SK-N-SH (cell line): Measurements from ENCODE around the gene CEACAM16.

Experiments
- CTCF ChIP-seq: fragments of 200-600 bp; sonication (generic); IDR thresholded peaks from 2 replicates; pipeline ENCODE4 v1.6.1; 2017; ENCODE audit warnings: antibody characterized with exemption, mild to moderate bottlenecking, moderate library complexity
- JUND ChIP-seq: IDR thresholded peaks from 2 replicates; pipeline ENCODE4 v1.4.0; 2012
- MEF2A ChIP-seq: IDR thresholded peaks from 2 replicates; pipeline ENCODE4 v1.4.0; 2012; ENCODE audit warnings: low read depth, borderline replicate concordance
- NRF1 ChIP-seq: IDR thresholded peaks from 2 replicates; pipeline ENCODE4 v1.6.1; 2012; ENCODE audit warnings: low read depth, mild to moderate bottlenecking, low read length
- POLR2AphosphoS5 ChIP-seq: IDR thresholded peaks from 2 replicates; pipeline ENCODE4 v1.6.1; 2012; ENCODE audit warnings: low read depth, low read length
- TAF1 ChIP-seq: IDR thresholded peaks from 2 replicates; pipeline ENCODE4 v1.6.1; 2012; ENCODE audit warnings: low read depth, mild to moderate bottlenecking, low read length, moderate library complexity, borderline replicate concordance
- TEAD4 ChIP-seq: IDR thresholded peaks from 2 replicates; pipeline ENCODE4 v1.4.0; 2012; ENCODE audit warnings: mild to moderate bottlenecking, borderline replicate concordance; ENCODE audit not compliant: insufficient read depth
- ZBTB33 ChIP-seq: IDR thresholded peaks from 2 replicates; pipeline ENCODE4 v1.4.0; 2012; ENCODE audit warnings: low read depth, borderline replicate concordance
- TF ChIP-seq, protein P1 (sequence below): IDR thresholded peaks from 2 replicates; pipeline ENCODE4 v1.6.1; 2012; ENCODE audit warnings: mild to moderate bottlenecking, low read depth, low read length, moderate library complexity
- TF ChIP-seq, protein P2 (sequence below): IDR thresholded peaks from 2 replicates; pipeline ENCODE4; 2012
- TF ChIP-seq, protein P3 (sequence below): IDR thresholded peaks from 2 replicates; pipeline ENCODE4 v1.4.0; 2012; ENCODE audit warnings: low read depth

- TF ChIP-seq, protein P1, sequence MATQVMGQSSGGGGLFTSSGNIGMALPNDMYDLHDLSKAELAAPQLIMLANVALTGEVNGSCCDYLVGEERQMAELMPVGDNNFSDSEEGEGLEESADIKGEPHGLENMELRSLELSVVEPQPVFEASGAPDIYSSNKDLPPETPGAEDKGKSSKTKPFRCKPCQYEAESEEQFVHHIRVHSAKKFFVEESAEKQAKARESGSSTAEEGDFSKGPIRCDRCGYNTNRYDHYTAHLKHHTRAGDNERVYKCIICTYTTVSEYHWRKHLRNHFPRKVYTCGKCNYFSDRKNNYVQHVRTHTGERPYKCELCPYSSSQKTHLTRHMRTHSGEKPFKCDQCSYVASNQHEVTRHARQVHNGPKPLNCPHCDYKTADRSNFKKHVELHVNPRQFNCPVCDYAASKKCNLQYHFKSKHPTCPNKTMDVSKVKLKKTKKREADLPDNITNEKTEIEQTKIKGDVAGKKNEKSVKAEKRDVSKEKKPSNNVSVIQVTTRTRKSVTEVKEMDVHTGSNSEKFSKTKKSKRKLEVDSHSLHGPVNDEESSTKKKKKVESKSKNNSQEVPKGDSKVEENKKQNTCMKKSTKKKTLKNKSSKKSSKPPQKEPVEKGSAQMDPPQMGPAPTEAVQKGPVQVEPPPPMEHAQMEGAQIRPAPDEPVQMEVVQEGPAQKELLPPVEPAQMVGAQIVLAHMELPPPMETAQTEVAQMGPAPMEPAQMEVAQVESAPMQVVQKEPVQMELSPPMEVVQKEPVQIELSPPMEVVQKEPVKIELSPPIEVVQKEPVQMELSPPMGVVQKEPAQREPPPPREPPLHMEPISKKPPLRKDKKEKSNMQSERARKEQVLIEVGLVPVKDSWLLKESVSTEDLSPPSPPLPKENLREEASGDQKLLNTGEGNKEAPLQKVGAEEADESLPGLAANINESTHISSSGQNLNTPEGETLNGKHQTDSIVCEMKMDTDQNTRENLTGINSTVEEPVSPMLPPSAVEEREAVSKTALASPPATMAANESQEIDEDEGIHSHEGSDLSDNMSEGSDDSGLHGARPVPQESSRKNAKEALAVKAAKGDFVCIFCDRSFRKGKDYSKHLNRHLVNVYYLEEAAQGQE, result no peak
- TF ChIP-seq, protein P2, sequence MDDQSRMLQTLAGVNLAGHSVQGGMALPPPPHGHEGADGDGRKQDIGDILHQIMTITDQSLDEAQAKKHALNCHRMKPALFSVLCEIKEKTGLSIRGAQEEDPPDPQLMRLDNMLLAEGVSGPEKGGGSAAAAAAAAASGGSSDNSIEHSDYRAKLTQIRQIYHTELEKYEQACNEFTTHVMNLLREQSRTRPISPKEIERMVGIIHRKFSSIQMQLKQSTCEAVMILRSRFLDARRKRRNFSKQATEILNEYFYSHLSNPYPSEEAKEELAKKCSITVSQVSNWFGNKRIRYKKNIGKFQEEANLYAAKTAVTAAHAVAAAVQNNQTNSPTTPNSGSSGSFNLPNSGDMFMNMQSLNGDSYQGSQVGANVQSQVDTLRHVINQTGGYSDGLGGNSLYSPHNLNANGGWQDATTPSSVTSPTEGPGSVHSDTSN, result no peak
- TF ChIP-seq NRF1 (no peak), CTCF (no peak), ZBTB33 (no peak), POLR2AphosphoS5 (no peak), TAF1 (no peak), MEF2A (no peak), JUND (no peak), TEAD4 (no peak)
- TF ChIP-seq, protein P3, sequence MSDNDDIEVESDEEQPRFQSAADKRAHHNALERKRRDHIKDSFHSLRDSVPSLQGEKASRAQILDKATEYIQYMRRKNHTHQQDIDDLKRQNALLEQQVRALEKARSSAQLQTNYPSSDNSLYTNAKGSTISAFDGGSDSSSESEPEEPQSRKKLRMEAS, result no peak
Observed at GRCh38 chr19:44704982-44705381, 6.0 kb downstream of the CEACAM16 start.
